ENCODE results near the gene SUFU.

SUFU gene

GRCh38 chr10:102658802-102659201 lies 155.0 kb downstream of the SUFU start:
- TF ChIP-seq GATA2 (IDR thresholded peaks at IDR 0.05; ENCODE audit: low read depth, low read length) = no peak
- TF ChIP-seq GATA3 (IDR thresholded peaks at IDR 0.05; ENCODE audit: low read depth, low read length) = no peak

- TF ChIP-seq GATA2 (IDR thresholded peaks at IDR 0.05; ENCODE audit: low read depth, low read length) (no peak), GATA3 (IDR thresholded peaks at IDR 0.05; ENCODE audit: low read depth, low read length) (no peak)
These were observed 157.3 kb downstream of the SUFU start for GRCh38 chr10:102660888-102661657.

DNA sequence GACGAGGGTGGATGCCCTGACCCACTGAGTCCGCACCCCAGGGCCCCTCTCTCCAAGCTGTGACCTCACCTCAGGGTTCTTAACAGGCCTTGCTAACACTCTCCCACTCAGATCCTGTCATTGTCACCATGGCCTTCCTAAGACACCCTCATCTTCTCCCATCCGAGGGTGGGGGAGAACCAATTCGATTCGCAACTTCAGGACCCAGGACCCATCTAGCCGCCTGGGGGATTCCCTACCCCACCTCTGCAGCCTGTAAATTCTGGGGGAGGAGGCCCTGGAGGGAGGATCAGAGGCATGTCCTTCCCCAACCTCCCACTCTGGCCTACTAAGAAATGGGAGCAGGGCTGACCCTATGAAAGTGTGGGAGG lies 157.9 kb downstream of the SUFU start:
- no peak for TF ChIP-seq GATA2 (IDR thresholded peaks at IDR 0.05; ENCODE audit: low read depth, low read length)
- TF ChIP-seq GATA3 (IDR thresholded peaks at IDR 0.05; ENCODE audit: low read depth, low read length) = no peak

DNA sequence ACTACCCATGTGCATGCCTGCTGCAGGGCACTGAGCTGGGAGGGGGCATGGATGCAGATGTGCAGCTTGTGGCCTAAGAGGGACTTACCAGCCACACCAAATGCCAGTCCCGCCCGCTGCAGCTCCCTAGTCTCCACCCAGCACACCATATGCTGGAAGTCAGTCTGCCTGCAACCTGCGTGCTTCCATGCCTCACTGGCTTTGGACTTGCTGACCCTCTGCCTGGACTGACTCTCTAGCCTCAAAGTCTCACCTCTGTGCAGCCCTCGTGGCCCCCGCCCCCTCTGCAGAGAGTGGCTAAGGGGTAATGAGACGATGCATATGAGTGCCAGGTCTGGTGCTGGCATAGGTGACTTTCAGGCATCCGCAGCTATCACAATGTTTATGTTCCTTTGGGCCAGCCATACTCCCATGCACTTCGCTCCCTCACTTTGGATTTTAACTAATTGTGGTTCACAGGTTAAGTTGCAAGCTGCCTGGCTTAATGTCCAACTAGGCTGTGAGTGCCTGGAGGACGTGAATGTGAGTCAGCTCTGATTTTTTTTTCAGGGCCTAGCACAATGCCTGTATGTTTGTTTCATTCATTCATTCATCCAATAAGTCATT lies 162.2 kb downstream of the SUFU start:
- TF ChIP-seq GATA3 (IDR thresholded peaks at IDR 0.05; ENCODE audit: low read depth, low read length) = no peak

- TF ChIP-seq GATA2 (IDR thresholded peaks at IDR 0.05; ENCODE audit: low read depth, low read length) (no peak), GATA3 (IDR thresholded peaks at IDR 0.05; ENCODE audit: low read depth, low read length) (no peak)
These were observed 164.7 kb downstream of the SUFU start for GRCh38 chr10:102668326-102669107.

GRCh38 chr10:102669206-102670064 lies 165.7 kb downstream of the SUFU start:
- TF ChIP-seq GATA2 (IDR thresholded peaks at IDR 0.05; ENCODE audit: low read depth, low read length) (no peak), GATA3 (IDR thresholded peaks at IDR 0.05; ENCODE audit: low read depth, low read length) (no peak)

GRCh38 chr10:102670065-102670670 lies 166.4 kb downstream of the SUFU start:
- TF ChIP-seq GATA3 (IDR thresholded peaks at IDR 0.05; ENCODE audit: low read depth, low read length) (no peak), GATA2 (IDR thresholded peaks at IDR 0.05; ENCODE audit: low read depth, low read length) (no peak)

GRCh38 chr10:102670871-102671434 lies 167.2 kb downstream of the SUFU start:
- TF ChIP-seq GATA3 (IDR thresholded peaks at IDR 0.05; ENCODE audit: low read depth, low read length) (no peak), GATA2 (IDR thresholded peaks at IDR 0.05; ENCODE audit: low read depth, low read length) (0 out of 2 replicates have a peak, but pooled peaks have one; percentile 34)

DNA sequence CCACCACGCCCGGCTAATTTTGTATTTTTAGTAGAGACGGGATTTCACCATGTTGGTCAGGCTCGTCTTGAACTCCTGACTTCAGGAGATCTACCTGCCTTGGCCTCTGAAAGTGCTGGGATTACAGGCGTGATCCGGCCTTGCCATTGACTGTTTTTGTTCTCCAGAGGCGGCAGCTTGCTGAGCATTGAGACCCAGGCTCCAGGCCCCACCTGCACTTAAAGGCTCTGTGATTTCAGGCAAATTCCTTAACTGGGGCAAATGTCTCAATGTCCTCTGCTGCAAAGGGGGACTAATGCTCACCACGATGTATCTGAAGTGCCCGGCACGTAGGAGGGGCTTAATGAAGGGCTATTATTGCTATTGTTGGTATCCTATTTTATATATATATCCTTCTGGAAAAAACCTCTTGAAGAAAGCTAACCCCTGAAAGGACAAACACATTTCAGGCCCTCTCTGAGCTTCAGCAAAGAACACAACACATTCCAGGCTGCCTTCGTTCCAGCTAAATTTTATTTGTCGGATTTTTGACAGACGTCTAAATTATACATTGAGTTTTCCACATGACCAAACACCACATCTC lies 169.6 kb downstream of the SUFU start:
- TF ChIP-seq GATA3 (IDR thresholded peaks at IDR 0.05; ENCODE audit: low read depth, low read length) (no peak), GATA2 (IDR thresholded peaks at IDR 0.05; ENCODE audit: low read depth, low read length) (no peak)

DNA sequence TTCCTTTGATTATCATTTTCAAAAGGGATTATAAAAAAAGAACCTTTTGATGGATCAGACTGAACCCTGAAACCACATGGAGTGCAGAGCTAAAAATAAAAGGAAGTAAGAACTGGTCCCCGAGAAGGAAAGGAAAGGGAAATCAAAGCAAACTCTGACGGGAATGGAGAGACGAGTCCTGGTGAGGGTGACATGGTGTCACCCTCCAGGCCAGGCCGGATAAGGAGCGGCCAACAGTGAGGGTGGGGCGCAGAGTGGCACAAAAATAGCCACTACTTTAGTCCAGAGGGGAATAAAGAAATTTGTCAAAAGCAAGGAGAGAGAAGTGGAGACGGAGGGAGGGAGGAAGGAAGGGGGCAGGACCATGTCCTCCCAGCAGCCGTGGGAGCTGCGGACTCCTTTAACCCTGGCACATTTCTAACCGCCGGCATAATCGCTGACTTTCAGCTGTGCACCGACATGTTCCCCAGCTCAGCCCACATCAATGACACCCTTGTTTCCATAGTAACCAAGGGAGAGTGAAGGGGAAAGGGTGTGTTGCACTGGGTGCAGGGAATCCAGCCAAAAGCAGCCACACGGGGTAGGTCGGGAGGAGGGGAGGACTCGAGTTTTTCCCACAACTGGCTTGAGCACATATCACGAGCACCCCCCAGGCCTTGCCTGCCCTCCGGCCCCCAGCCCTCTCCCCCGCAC lies 170.2 kb downstream of the SUFU start:
- no peak for TF ChIP-seq GATA3 (IDR thresholded peaks at IDR 0.05; ENCODE audit: low read depth, low read length)
- TF ChIP-seq GATA2 (IDR thresholded peaks at IDR 0.05; ENCODE audit: low read depth, low read length) = no peak

- TF ChIP-seq GATA2 (IDR thresholded peaks at IDR 0.05; ENCODE audit: low read depth, low read length) (no peak), GATA3 (IDR thresholded peaks at IDR 0.05; ENCODE audit: low read depth, low read length) (no peak)
These were observed 170.8 kb downstream of the SUFU start for GRCh38 chr10:102674566-102674965.

- no peak for TF ChIP-seq GATA2 (IDR thresholded peaks at IDR 0.05; ENCODE audit: low read depth, low read length)
- TF ChIP-seq GATA3 (IDR thresholded peaks at IDR 0.05; ENCODE audit: low read depth, low read length) = no peak
These were observed 171.4 kb downstream of the SUFU start for GRCh38 chr10:102675011-102675665.

All from SH-SY5Y (cell line).